HG03457 (cell line): ENCODE data around the gene OR8G1.
"Not testable (repeated sequence)": the region's sequence is repeated elsewhere in the genome, so short reads cannot be mapped to it uniquely, and the experiment has no call there.

Experiments
- ATAC-seq: cut with Tn5 transposase; IDR thresholded peaks from one replicate; pipeline ENCODE4 v1.9.1; 2021; ENCODE audit warnings: moderate number of reproducible peaks; ENCODE audit not compliant: unreplicated experiment

Gene OR8G1

DNA sequence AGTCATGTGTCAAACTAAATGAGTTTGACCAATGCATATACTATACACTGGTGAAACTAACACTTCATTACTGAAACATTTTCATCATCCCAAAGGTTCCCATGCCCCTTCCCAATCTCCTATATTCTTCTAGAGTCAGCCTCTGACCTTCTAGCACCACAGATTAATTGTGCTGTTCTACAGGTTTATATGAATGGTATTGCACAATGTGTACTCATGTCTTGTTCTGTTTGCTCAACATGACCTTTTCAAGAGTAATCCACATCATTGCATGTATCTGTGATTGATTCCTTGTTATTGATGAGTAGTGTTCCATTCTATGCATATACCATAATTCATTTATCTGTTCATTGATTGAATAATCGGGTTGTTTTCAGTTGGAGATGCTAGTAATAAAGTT is 7.5 kb upstream of the OR8G1 start:
- no peak for ATAC-seq

DNA sequence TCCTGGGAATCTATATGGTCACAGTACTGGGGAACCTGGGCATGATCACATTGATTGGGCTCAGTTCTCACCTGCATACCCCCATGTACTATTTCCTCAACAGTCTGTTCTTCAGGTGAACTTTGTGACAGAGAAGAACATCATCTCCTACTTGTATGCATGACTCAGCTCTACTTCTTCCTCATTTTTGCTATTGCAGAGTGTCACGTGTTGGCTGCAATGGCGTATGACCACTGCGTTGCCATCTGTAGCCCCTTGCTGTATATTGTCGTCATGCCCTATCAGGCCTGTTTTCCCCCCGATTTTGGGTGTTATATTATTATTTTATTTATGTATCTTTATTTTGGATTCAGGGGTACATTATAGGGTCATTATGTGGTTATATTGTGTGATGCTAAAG is 2.4 kb upstream of the OR8G1 start:
- ATAC-seq: no peak

GRCh38 chr11:124249869-124250268 is 9.0 kb downstream of the OR8G1 start:
- ATAC-seq: not testable (repeated sequence)

GRCh38 chr11:124256076-124256475 is 15.2 kb downstream of the OR8G1 start, which contains the start of gene OR8G5:
OR8G5 (plus strand) TSS chr11:124256376; CDS start chr11:124264932, 8,556 bp downstream.
- no peak for ATAC-seq

DNA sequence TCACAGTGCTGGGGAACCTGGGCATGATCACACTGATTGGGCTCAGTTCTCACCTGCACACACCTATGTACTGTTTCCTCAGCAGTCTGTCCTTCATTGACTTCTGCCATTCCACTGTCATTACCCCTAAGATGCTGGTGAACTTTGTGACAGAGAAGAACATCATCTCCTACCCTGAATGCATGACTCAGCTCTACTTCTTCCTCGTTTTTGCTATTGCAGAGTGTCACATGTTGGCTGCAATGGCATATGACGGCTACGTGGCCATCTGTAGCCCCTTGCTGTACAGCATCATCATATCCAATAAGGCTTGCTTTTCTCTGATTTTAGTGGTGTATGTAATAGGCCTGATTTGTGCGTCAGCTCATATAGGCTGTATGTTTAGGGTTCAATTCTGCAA is 24.1 kb downstream of the OR8G1 start:
- not testable (repeated sequence) for ATAC-seq

- not testable (repeated sequence) for ATAC-seq
Observed at GRCh38 chr11:124270886-124271285, 30.0 kb downstream of the OR8G1 start.

GRCh38 chr11:124274000-124274399 is 33.1 kb downstream of the OR8G1 start:
- no peak for ATAC-seq

GRCh38 chr11:124276081-124276480 is 35.2 kb downstream of the OR8G1 start:
- no peak for ATAC-seq

DNA sequence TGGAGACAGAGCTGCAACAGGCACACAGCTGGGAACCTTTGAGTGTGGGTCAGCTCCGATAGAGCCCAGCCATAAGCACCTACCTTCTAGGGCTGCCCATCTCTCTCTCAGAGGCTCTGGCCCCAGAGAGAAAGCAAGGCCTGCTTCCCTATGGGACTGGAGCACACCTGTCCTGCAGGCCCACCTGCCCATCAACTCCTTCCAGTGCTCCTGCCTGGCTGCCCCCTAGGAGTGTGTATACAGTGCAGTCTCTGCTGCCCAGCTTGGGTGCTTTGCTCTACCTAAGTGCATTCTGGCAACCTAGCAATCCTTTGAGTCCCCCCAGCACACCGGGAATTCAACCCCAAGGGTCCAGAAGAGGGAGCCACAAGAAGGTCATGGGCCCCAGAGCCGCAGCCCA is 36.3 kb downstream of the OR8G1 start:
- ATAC-seq: no peak

DNA sequence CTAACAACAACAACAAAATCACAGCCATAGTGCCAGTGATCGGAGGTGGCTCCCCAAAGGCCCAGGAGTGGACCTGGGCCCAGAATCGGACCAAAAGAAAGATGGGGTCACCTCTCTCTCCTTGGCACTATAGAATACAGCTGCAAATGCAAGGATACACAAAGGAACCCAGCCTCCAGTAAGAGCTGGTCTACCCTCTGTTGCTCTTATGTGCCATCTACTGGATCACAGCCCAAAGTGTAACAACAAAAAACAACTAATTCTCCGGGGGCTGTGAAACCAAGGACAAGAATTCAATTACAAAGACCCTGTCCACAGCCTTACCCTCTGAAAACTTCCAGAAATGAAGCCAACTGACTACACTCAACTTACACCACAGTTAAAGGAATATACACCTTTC is 36.9 kb downstream of the OR8G1 start:
- ATAC-seq: no peak

DNA sequence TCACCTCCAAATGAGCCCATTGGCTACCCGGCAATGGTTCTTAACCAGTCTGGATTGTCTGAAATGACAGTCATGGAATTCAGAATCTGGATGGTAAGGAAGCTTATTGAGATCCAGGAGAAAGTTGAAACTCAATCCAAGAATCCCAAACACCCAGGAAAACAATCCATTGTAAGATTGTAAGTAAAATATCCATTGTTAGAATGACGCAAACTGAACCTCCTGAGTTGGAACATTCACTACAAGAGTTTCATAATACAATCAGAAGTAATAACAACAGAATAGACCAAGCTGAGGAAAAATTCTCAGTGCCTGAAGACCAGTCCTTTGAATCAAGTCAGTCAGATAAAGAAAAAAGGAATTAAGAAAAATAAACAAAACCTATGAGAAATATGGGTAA is 37.4 kb downstream of the OR8G1 start:
- no peak for ATAC-seq

GRCh38 chr11:124285610-124286344 is 44.9 kb downstream of the OR8G1 start:
- ATAC-seq: no peak

GRCh38 chr11:124294687-124295086 is 53.8 kb downstream of the OR8G1 start:
- ATAC-seq: no peak

- ATAC-seq: no peak
Observed at GRCh38 chr11:124296016-124296415, 55.1 kb downstream of the OR8G1 start.

GRCh38 chr11:124297921-124298320 is 57.0 kb downstream of the OR8G1 start:
- ATAC-seq: no peak

DNA sequence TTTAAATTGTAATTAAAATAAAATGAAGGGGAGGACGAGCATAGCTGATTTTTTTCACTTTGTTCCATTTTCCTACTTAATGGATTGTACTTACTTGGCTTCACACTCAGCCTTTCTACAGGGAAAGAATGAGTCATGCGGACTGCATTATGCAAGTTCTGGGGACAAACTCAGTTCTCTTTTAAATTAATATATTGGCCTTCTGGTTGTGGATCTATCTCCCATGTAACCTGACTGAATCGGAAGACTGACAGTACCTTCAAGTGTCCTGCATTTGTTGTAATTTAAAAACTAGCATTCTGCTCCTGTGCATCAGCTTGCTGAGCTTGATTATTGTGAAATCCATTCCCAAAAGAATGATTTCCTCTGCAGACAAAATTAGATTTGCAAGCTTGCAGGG is 60.7 kb downstream of the OR8G1 start:
- ATAC-seq: no peak

DNA sequence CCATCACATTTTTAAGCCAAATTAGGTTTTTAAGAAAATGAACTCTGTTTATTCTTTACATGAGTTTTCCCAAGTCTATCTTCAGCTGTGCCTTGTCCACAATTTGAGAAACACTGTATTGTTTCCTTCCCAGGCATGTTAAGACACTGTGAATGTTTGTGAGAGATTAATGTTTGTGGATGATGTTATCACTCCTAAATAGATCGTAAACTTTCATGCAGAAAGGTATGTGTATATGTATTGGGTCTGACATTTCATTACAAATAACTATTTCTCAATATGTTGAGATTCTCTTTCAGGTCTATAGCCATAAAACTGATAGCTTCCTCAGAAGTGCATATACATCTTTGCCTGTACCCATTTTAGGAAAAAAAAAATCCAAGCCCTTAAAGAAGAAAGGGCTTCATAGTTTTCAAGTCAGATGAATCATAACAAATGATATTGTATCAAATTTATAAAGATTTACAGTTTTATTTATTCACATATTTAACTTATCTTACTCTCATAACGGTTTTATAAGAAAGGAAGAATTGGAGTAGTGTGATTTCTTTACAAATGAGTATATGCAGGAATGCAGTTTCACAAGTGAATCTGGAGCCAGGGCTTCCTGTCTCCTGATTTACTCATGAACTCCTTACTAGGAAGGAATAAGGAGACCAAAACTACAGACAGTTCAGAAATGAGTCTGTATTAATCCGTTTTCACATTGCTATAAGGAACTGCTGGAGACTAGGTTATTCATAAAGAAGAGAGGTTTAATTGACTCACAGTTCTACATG is 61.6 kb downstream of the OR8G1 start:
- ATAC-seq: no peak
